Brain microvascular endothelial cell (primary cell): ENCODE data around the gene OR10H3.

Source experiments
- DNase-seq: peaks from one replicate; pipeline ENCODE4 v3.0.0-alpha.2; 2020
- H3K27ac ChIP-seq: fragments of 250-450 bp; sonication (Bioruptor Pico); 2 replicates; pipeline ENCODE4 v1.5.1; 2020; ENCODE audit warnings: mild to moderate bottlenecking, moderate library complexity
- H3K27me3 ChIP-seq: fragments of 250-450 bp; sonication (Bioruptor Pico); replicated peaks from 2 replicates; pipeline ENCODE4 v1.5.1; 2020; ENCODE audit warnings: mild to moderate bottlenecking
- H3K36me3 ChIP-seq: fragments of 250-450 bp; sonication (Bioruptor Pico); replicated peaks from 2 replicates; pipeline ENCODE4 v1.5.1; 2020; ENCODE audit warnings: mild to moderate bottlenecking
- H3K4me3 ChIP-seq: 2 replicates; pipeline ENCODE4 v1.5.1; 2011; ENCODE audit warnings: low read depth, mild to moderate bottlenecking, control low read depth, low read length, moderate library complexity
- CTCF ChIP-seq: IDR thresholded peaks from 2 replicates; pipeline ENCODE4 v1.5.1; 2011; ENCODE audit warnings: low read depth, mild to moderate bottlenecking, moderate library complexity, low read length, control low read depth, inconsistent platforms; ENCODE audit errors: missing control alignments
- in situ Hi-C: cut with HindIII; loops from 2 replicates; pipeline ENCODE4 v1.10.0; 2017; ENCODE audit warnings: low sequenced_read_pairs, low pct_ligation_motif_present

OR10H3 gene

GRCh38 chr19:15788594-15789270 lies 50.9 kb downstream of the OR10H3 start:
- no peak for TF ChIP-seq CTCF
- no peaks in the 10 kb centered on the region for H3K36me3 ChIP-seq
- DNase-seq, result no peak
- H3K27me3 ChIP-seq, result no peaks in the 10 kb centered on the region
- no peak overlapping the region for H3K27ac ChIP-seq
- no peak overlapping the region for H3K4me3 ChIP-seq
- in situ Hi-C loops, result no loop called here

DNA sequence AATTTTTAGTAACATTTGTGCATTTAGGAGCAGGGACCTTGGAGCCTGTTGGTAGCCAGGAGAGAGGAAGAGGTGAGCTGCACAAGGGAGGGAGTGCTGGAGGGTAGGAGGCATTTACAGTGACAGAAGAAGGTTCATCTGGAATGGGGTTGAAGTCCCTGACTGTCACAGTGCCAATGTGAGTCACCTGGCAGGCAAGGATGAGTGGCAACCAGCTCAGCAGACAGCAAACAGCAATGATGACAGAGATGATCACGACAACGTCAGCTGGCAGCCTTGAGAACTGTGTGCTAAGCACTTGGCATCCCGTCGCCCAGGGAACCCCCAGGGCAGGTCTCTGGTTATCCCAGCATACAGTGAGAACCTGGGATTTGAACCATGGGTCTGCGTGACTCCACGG lies 52.3 kb downstream of the OR10H3 start:
- Histone ChIP-seq H3K4me3 (no peak overlapping the region), H3K27me3 (no peaks in the 10 kb centered on the region), H3K27ac (no peak overlapping the region), H3K36me3 (no peaks in the 10 kb centered on the region)
- no peak for DNase-seq
- in situ Hi-C loops, result no loop called here
- no peak for TF ChIP-seq CTCF
